Stimulated activated naive B cell treated with anti-CD40 and anti-IgM and Interleukin-4, amounts not matched to agents 10 μg/mL and 1 μg/mL and 100 μg/mL, for 72 hours (primary cell): ENCODE data around the gene MST1.

Experiments
- ATAC-seq, 2 donors: fragments of 150-1000 bp; cut with Tn5 transposase; replicated peaks; 2 replicates each; pipeline ENCODE4 v1.10.0; 2021; ENCODE audit warnings: moderate library complexity in 1 of 2
- DNase-seq: peaks from one replicate; pipeline ENCODE4 v3.0.0; 2021
- H3K27ac Mint-ChIP-seq: one replicate; pipeline ENCODE4 v1.8.0; 2022; ENCODE audit warnings: mild to moderate bottlenecking, mixed read lengths
- H3K27me3 Mint-ChIP-seq, 2 donors: one replicate each; pipeline ENCODE4 v1.8.0; 2022; ENCODE audit warnings: mixed read lengths in 2 of 2
- H3K36me3 Mint-ChIP-seq, 2 donors: one replicate each; pipeline ENCODE4 v1.8.0; 2022; ENCODE audit warnings: mixed read lengths in 2 of 2, mild to moderate bottlenecking in 1 of 2
- H3K4me1 Mint-ChIP-seq, 2 donors: one replicate each; pipeline ENCODE4 v1.8.0; 2022; ENCODE audit warnings: mixed read lengths in 2 of 2, mild to moderate bottlenecking in 1 of 2
- H3K4me3 Mint-ChIP-seq, 2 donors: one replicate each; pipeline ENCODE4 v1.8.0; 2022; ENCODE audit warnings: mild to moderate bottlenecking in 2 of 2, mixed read lengths in 2 of 2, moderate library complexity in 1 of 2
- H3K9me3 Mint-ChIP-seq, 2 donors: one replicate each; pipeline ENCODE4 v1.8.0; 2022; ENCODE audit warnings: mixed read lengths in 2 of 2, mild to moderate bottlenecking in 1 of 2

Gene MST1

DNA sequence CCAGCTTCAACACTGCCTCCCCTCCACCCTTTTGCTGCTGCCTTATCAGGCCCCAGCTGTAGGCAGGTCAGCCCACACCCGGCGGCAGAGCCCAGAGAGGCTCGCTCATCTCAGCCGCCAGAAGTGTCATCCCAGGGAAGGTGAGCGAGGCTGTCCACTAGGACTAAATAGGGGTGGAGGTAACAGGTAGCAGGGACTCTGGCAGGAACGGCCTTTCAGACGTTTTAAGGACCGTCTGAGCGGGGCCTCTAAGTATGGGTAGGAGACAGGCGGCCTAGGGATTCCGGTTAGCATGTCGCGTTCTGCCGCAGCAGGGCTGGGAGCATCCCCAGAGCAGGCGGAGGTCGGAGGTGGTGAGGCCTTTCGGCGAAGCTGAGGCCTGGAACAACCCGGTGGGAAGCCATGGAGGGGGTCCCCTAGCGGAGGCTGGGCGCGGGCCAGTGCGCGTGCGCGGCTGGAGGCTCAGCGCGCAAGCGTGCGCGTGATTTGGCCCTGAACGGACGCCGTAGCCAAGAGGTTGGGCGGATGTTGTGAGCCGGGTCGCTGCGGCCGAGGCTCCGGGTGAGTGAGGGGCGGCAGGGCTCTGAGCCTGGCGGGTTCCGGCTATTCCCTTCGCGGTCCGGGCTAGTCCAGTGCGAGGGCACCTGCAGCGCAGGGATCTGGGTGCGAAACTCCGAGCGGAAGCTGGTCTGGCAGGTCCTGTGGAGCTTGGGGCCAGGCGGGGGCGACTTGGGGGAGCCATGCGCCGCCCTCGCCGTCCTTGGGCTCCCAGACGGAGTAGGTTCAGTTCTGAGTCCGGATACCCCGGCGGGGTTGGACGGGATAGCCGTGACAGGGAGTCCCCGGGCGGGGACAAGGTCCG lies at the start of gene MST1, which contains the start of gene RNF123:
TSS of gene MST1 (minus strand) at position 429 of the 862 bp plus-strand sequence. CDS start 783 bp downstream, outside the sequence.
TSS of gene RNF123 (plus strand) at position 512 of the 862 bp plus-strand sequence. CDS start 1,609 bp downstream, outside the sequence.
- ATAC-seq (peak; percentile 67 to 80), DNase-seq (peak; percentile 90)
- H3K4me1 Mint-ChIP-seq, result peaks cover 27 to 59% of the 10 kb centered on the region in 2 donors
- H3K27me3 Mint-ChIP-seq, result peaks cover 5% of the 10 kb centered on the region in 2 donors
- H3K9me3 Mint-ChIP-seq, result no peaks in the 10 kb centered on the region
- peaks cover 16% of the 10 kb centered on the region in 2 donors for H3K36me3 Mint-ChIP-seq
- H3K4me3 Mint-ChIP-seq, result peak within 1 kb of the TSS; percentile 98 to 99
- H3K27ac Mint-ChIP-seq, result peak within 1 kb of the TSS; percentile 93

DNA sequence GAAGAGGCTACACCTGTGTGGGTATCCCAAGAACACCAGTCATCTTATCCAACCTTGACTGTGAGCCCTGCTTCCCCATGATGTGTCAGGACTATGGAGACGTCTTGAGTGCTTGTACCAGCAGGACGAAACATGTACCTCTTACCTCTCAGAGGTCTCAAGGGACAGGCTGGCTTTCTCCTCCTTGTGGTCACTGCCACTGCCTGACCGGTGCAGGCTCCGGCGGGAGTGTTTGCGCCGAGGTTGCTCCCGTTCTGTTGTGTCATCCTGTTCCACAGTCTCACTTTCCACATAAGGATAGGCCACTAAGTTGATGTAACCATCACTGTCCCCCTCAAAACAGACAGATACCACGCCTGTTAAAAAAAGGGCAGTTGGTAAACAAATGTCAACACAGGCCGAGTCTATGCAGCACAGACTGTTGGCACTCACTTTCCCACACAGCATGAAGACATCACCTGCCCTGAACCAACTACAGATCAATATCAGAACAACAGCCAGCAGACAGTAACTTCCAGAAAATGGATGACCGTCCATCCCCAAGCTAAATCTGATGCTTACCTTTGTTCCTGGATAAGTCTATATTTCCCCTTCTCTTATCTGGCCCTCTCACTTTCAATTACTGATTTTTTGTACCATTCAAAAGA lies 48.9 kb upstream of the MST1 start:
- Mint-ChIP-seq H3K4me1 (peaks cover 2 to 11% of the 10 kb centered on the region in 2 donors), H3K36me3 (peaks cover 24 to 40% of the 10 kb centered on the region in 2 donors), H3K27ac (no peak overlapping the region), H3K27me3 (no peaks in the 10 kb centered on the region), H3K4me3 (no peak overlapping the region), H3K9me3 (peaks cover 0 to 2% of the 10 kb centered on the region in 2 donors)
- ATAC-seq (no peak), DNase-seq (no peak)

DNA sequence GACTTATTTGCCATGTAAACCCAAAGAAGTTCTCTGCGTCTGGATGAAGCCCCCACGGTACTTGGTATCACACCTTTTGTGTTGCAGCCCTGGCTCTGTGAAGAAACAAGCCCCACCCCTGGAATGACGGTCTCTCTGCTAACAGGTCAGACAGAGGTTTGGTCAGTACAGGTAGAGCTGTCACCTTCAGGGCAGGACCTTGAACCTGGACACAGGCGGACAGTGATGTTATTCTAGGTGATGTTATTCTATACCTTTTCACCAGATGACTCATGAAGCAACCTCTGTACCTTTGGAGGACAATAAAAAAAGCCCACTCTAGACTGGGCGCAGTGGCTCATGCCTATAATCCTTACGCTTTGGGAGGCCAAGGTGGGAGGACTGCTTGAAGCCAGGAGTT lies 45.5 kb upstream of the MST1 start:
- H3K36me3 Mint-ChIP-seq, result peaks cover 36 to 53% of the 10 kb centered on the region in 2 donors
- H3K27me3 Mint-ChIP-seq, result no peaks in the 10 kb centered on the region
- peaks cover 2 to 11% of the 10 kb centered on the region in 2 donors for H3K4me1 Mint-ChIP-seq
- H3K4me3 Mint-ChIP-seq, result no peak overlapping the region
- ATAC-seq (no peak), DNase-seq (no peak)
- H3K9me3 Mint-ChIP-seq, result peaks cover 0 to 2% of the 10 kb centered on the region in 2 donors
- H3K27ac Mint-ChIP-seq, result no peak overlapping the region

DNA sequence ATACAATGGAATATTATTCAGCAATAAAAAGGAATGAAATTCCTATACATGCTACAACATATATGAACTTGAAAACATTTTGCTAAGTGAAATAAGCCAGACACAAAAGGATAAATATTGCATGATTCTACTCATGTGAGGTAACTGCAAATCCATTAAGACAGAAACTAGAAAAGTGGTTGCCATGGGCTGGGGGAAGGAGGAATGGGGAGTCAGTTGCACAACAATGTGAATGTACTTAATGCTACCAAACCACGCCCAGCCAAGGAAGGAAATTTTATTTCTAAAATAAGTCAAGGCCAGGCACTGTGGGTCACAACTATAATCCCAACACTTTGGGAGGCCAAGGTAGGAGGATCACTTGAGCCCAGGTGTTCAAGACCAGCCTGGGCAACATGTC lies 44.3 kb upstream of the MST1 start:
- no peak for ATAC-seq
- Mint-ChIP-seq H3K27me3 (no peaks in the 10 kb centered on the region), H3K9me3 (peaks cover 0 to 2% of the 10 kb centered on the region in 2 donors), H3K4me1 (peaks cover 2 to 11% of the 10 kb centered on the region in 2 donors), H3K4me3 (no peak overlapping the region), H3K36me3 (peaks cover 32 to 55% of the 10 kb centered on the region in 2 donors), H3K27ac (no peak overlapping the region)
- no peak for DNase-seq

DNA sequence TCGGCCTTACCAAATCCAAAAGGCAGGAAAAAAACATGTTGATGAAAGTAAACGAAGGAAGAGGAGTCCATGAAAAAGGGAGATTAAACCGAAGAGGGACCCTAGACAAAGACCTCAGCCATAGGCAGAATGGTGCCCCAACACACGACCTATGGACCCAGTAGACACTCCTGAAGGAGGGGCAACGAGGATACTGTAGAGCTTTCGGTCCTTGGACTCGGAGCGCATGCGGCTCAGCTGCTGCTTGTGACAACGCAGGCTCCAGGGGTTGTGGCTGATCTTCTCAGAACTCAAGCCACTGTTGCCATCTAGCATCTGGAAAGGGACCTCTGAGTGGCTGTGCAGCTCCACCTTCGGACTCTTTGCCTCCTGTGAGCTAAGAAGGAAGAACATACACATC lies 43.3 kb upstream of the MST1 start:
- Mint-ChIP-seq H3K4me3 (no peak overlapping the region), H3K4me1 (peaks cover 2 to 9% of the 10 kb centered on the region in 2 donors), H3K27me3 (no peaks in the 10 kb centered on the region), H3K9me3 (peaks cover 0 to 2% of the 10 kb centered on the region in 2 donors), H3K27ac (no peak overlapping the region), H3K36me3 (peaks cover 28 to 53% of the 10 kb centered on the region in 2 donors)
- DNase-seq (no peak), ATAC-seq (no peak)

DNA sequence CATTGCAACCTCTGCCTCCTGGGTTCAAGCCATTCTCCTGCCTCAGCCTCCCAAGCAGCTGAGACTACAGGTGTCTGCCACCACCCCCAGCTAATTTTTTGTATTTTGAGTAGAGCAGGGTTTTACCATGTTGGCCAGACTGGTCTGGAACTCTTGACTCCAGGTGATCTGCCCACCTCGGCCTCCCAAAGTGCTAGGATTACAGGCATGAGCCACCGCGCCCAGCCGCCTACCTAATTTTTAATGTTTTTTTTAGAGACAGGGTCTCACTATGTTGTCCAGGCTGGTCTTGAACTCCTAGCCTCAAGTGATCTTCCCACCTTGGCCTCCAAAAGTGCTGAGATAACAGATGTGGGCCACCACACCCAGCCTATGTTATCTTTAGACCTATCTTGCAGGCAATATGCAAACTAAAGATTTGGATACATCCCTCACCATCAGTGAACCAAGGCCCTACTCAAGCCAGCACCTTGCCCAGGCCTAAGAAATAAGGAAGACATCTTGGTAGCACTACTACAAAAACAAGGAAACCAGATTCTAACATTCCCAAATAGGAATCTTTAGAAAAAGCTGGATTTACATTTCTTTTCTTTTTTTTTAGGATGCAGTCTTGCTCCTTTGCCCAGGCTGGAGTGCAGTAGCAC lies 40.8 kb upstream of the MST1 start:
- Mint-ChIP-seq H3K27ac (no peak overlapping the region), H3K9me3 (no peaks in the 10 kb centered on the region), H3K36me3 (peaks cover 23 to 50% of the 10 kb centered on the region in 2 donors), H3K27me3 (no peaks in the 10 kb centered on the region), H3K4me3 (no peak overlapping the region), H3K4me1 (peaks cover 7 to 14% of the 10 kb centered on the region in 2 donors)
- ATAC-seq (no peak), DNase-seq (no peak)

DNA sequence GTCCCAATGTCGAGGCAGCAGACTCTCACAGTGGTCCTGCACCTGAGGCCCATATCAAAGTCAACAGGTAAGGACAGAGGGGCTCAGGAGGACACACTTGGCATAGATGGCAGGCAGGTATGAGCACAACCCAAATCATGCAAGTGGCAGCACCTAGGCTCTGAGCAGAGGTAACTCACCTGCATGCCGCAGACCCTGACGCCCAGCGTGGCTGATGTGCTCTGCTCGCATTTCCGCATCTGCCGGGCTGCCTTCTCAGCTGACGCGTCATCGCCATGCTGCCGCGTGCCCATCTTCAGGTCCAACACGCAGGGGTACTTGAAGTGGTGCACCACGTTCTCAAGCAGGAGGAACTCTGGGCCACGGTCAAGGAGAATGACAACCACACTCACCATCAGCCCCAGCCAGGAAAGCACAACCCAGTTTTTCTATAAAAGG lies 38.7 kb upstream of the MST1 start:
- no peaks in the 10 kb centered on the region for H3K27me3 Mint-ChIP-seq
- peaks cover 14 to 36% of the 10 kb centered on the region in 2 donors for H3K4me1 Mint-ChIP-seq
- H3K36me3 Mint-ChIP-seq, result peaks cover 22 to 42% of the 10 kb centered on the region in 2 donors
- DNase-seq (no peak), ATAC-seq (no peak)
- no peaks in the 10 kb centered on the region for H3K9me3 Mint-ChIP-seq
- H3K4me3 Mint-ChIP-seq, result no peak overlapping the region
- peak overlapping the region; percentile 65 for H3K27ac Mint-ChIP-seq

DNA sequence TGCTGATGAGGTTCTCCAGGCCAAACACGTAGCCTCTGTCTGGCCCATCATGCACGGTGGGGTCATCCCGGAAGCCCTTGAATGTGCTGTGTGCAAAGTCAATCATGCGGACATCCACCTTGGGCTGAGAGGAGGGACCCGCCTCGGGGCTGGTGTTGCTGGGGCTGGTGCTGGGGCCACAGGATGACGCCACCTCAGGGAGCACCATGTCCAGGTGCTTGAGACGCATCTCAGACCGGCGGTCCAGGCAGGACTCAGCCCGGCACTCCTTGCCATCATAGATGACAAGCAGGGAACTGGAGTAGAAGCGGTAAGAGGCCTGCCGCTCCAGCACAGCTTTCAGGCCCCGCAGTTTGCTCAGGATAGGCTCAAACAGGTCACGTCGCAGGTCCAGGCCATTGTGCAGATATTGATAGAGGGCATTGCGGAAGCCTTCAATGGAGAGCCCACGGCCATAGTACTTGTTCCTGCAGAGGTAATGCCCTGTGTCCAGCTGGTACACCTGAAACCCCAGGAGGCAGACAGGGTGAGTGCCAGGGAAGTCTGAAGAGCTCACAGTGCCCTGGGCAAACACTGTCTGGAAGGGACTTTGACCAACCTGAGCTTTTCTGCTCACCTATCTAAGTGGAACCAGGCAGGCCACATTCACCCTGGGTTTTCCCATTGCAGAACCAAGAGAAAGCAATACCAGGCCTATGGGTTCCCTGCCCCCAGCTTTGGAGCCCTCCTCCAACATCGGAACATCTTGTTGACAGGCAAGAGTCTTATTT lies 38.1 kb upstream of the MST1 start:
- Mint-ChIP-seq H3K36me3 (peaks cover 17 to 41% of the 10 kb centered on the region in 2 donors), H3K4me1 (peaks cover 19 to 42% of the 10 kb centered on the region in 2 donors), H3K27ac (peak overlapping the region; percentile 66), H3K9me3 (no peaks in the 10 kb centered on the region), H3K27me3 (no peaks in the 10 kb centered on the region), H3K4me3 (no peak overlapping the region)
- ATAC-seq, result no peak
- DNase-seq, result no peak

DNA sequence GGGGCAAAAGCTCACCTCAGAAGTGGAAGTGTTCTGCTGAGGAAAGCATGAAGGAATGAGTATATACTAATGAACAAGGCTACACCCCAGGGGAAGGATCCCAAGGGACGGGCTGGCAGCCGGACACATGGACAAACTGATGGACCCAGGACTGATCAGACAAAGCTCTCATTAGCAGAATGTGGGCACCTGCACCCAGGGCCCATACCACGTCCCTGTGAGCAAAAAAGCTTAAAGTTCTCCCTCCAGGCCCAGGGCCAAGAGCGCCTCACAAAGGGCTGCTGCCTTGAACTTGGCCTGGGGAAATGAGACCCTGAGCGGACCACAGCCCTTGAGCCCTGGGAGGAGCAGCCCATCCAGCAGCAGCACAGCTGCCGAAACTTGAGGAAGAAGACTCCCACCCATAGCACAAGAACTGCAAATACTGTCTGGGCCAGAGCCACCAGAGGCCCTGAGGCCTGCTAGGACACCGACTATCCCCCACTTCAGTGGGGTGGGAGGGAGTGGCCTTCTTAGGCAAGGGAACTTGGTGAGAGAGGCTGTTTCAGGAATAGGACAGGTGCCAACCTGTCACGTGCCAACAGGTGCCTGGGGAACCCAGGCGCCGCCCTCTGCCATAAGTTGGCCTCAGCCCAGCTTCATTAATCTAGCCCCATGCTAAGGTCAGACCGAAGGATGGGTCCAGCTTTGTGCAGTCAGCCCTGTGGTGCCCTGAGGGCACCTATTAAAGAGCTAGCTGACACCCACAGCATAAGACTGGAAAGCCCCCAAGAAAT lies 36.8 kb upstream of the MST1 start:
- H3K36me3 Mint-ChIP-seq, result peaks cover 20 to 42% of the 10 kb centered on the region in 2 donors
- H3K4me1 Mint-ChIP-seq, result peaks cover 25 to 51% of the 10 kb centered on the region in 2 donors
- H3K27me3 Mint-ChIP-seq, result no peaks in the 10 kb centered on the region
- DNase-seq (no peak), ATAC-seq (no peak)
- peak overlapping the region; percentile 65 for H3K27ac Mint-ChIP-seq
- no peaks in the 10 kb centered on the region for H3K9me3 Mint-ChIP-seq
- H3K4me3 Mint-ChIP-seq, result no peak overlapping the region

DNA sequence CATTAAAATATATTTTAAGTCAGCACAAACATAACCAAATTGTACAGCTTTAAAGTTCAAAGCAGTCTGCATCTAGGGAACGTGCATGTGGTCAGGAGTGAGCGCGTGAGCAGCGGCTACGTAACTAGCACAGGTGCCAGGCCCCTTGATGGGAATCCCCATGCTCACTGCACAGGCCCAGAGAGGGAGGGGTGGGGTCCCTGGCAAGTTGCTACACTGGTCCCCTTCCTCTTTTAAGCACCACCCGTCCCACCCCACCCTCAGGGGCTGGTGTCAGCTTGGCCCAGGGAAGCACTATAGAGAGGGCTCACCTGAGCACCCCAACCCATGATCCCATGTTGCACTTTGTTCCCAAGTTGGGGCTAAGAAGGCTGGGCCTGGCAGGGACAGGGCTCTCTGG lies 35.3 kb upstream of the MST1 start:
- Mint-ChIP-seq H3K27ac (peak overlapping the region; percentile 100), H3K9me3 (no peaks in the 10 kb centered on the region), H3K27me3 (no peaks in the 10 kb centered on the region), H3K4me3 (peak overlapping the region; percentile 88 to 95), H3K4me1 (peaks cover 37 to 66% of the 10 kb centered on the region in 2 donors), H3K36me3 (peaks cover 32 to 52% of the 10 kb centered on the region in 2 donors)
- DNase-seq (peak; percentile 46), ATAC-seq (peak; percentile 28 to 33)

DNA sequence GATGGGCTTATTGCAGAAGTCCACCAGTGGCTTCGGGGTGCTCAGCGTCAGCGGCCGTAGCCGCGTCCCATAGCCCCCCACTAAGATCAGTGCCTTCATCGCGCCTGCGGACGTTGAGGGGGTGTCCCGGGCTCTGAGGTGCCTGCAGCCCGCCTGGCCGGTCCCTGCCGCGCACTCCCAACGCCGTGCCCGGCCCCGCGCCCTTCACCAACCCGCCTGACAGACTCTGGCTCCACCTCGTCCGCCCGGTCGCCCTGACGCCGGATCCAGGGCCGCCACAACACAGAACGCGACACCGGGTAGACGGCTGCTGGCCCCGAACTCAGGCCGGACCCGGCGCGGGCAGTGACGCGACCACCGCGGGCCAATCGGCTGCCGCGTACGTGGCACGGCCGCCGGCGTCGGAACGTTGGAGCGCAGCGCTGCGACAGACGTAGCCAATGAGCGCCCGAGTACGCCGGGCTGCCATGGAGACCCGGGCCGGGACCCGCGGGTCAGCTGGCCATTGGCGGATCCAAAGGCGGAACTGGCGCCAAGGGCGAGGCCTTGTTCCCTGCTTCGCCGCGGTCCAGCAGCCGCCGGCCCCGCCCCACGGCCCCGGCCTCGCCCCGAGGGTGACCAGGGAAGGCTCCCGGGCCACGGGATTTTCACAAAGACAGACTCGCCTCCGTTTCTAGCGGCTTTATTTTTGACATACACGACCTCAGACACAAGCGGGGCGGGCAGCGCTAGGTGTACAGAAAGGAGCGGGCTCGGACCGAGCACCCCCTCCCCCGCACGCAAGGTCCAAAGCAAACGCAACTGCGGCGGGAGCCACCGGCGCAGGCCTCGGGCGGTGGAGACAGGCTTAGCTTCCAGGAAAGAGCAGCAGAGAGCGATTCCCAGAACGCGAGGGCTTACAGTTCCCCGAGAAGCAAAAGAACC lies 34.6 kb upstream of the MST1 start, which contains the start of gene GMPPB:
TSS of gene GMPPB (minus strand) at position 324 of the 924 bp plus-strand sequence. CDS start at position 99, 225 bp downstream.
- peaks cover 43 to 73% of the 10 kb centered on the region in 2 donors for H3K4me1 Mint-ChIP-seq
- H3K27ac Mint-ChIP-seq, result peak within 1 kb of the TSS; percentile 100
- peak within 1 kb of the TSS; percentile 88 to 95 for H3K4me3 Mint-ChIP-seq
- DNase-seq, result peak; percentile 95
- peaks cover 33 to 54% of the 10 kb centered on the region in 2 donors for H3K36me3 Mint-ChIP-seq
- no peaks in the 10 kb centered on the region for H3K9me3 Mint-ChIP-seq
- H3K27me3 Mint-ChIP-seq, result no peaks in the 10 kb centered on the region
- ATAC-seq, result peak; percentile 82 to 85

DNA sequence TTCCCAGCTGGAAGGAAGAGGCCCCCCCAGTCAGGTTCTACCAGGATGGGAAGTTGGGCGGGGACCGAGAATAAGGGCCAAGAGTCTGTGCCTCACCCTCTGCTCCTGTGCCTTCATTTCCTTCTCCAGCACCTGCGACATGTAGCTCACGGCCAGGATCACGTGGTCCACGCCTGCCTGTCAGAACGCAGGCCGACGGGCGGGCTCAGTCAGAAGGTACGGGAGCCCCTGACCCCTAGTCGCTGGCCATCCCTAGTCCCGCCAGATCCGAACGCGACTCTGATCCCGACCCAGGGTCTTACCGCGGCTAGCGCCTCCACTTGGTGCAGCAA lies 34.0 kb upstream of the MST1 start:
- peaks cover 35 to 55% of the 10 kb centered on the region in 2 donors for H3K36me3 Mint-ChIP-seq
- peak; percentile 43 for DNase-seq
- H3K9me3 Mint-ChIP-seq, result peaks cover 0 to 3% of the 10 kb centered on the region in 2 donors

More for the DNA sequence above, 34.0 kb upstream of the MST1 start:
- peak overlapping the region; percentile 88 to 95 for H3K4me3 Mint-ChIP-seq
- H3K4me1 Mint-ChIP-seq, result peaks cover 48 to 79% of the 10 kb centered on the region in 2 donors
- peak; percentile 30 for ATAC-seq
- H3K27me3 Mint-ChIP-seq, result no peaks in the 10 kb centered on the region
- peak overlapping the region; percentile 100 for H3K27ac Mint-ChIP-seq
